Activated naive CD4-positive, alpha-beta T cell treated with anti-CD3 and anti-CD28 coated beads, Interleukin-2, amount 50 U/mL, for 16 hours (primary cell): Measurements from ENCODE around the gene ATP6V1B1.

Source experiments
- DNase-seq: peaks from one replicate; pipeline ENCODE4 v3.0.0-alpha.2; 2020

Gene ATP6V1B1

GRCh38 chr2:70902067-70902442 lies 33.6 kb upstream of the ATP6V1B1 start:
- no peak for DNase-seq

GRCh38 chr2:70902579-70902978 lies 33.1 kb upstream of the ATP6V1B1 start:
- DNase-seq: no peak

- no peak for DNase-seq
Measured at GRCh38 chr2:70903171-70903570, 32.5 kb upstream of the ATP6V1B1 start.

GRCh38 chr2:70903641-70904340 lies 31.9 kb upstream of the ATP6V1B1 start:
- no peak for DNase-seq

GRCh38 chr2:70904371-70905216 lies 31.1 kb upstream of the ATP6V1B1 start:
- DNase-seq: no peak

GRCh38 chr2:70905443-70906421 lies 30.0 kb upstream of the ATP6V1B1 start:
- DNase-seq: no peak

- no peak for DNase-seq
Measured at GRCh38 chr2:70906439-70907005, 29.2 kb upstream of the ATP6V1B1 start.

- no peak for DNase-seq
Measured at GRCh38 chr2:70907130-70908057, 28.3 kb upstream of the ATP6V1B1 start.

- DNase-seq: no peak
Measured at GRCh38 chr2:70916291-70916690, 19.4 kb upstream of the ATP6V1B1 start.

- DNase-seq: no peak
Measured at GRCh38 chr2:70918016-70918415, 17.7 kb upstream of the ATP6V1B1 start.

GRCh38 chr2:70919672-70920366 lies 15.9 kb upstream of the ATP6V1B1 start:
- peak; percentile 71 for DNase-seq

- no peak for DNase-seq
Measured at GRCh38 chr2:70920367-70920715, 15.4 kb upstream of the ATP6V1B1 start.

- no peak for DNase-seq
Measured at GRCh38 chr2:70921031-70921430, 14.7 kb upstream of the ATP6V1B1 start.

- DNase-seq: no peak
Measured at GRCh38 chr2:70921839-70922234, 13.9 kb upstream of the ATP6V1B1 start.

GRCh38 chr2:70922235-70923234 lies 13.2 kb upstream of the ATP6V1B1 start:
- DNase-seq: no peak

- no peak for DNase-seq
Measured at GRCh38 chr2:70923378-70924015, 12.2 kb upstream of the ATP6V1B1 start.

- no peak for DNase-seq
Measured at GRCh38 chr2:70926042-70926441, 9.7 kb upstream of the ATP6V1B1 start.

GRCh38 chr2:70927138-70927537 lies 8.6 kb upstream of the ATP6V1B1 start:
- DNase-seq: no peak

- no peak for DNase-seq
Measured at GRCh38 chr2:70927641-70928040, 8.1 kb upstream of the ATP6V1B1 start.
